Measurements from ENCODE around the gene TSPAN14. TPM values are rescaled to one million over a fixed set of nuclear protein-coding genes. Genes with fewer than 3 reads are reported as not detected.

Gene TSPAN14
- total RNA-seq, 2 donors from 2014 or later, result 83.5 to 91.7 TPM

DNA sequence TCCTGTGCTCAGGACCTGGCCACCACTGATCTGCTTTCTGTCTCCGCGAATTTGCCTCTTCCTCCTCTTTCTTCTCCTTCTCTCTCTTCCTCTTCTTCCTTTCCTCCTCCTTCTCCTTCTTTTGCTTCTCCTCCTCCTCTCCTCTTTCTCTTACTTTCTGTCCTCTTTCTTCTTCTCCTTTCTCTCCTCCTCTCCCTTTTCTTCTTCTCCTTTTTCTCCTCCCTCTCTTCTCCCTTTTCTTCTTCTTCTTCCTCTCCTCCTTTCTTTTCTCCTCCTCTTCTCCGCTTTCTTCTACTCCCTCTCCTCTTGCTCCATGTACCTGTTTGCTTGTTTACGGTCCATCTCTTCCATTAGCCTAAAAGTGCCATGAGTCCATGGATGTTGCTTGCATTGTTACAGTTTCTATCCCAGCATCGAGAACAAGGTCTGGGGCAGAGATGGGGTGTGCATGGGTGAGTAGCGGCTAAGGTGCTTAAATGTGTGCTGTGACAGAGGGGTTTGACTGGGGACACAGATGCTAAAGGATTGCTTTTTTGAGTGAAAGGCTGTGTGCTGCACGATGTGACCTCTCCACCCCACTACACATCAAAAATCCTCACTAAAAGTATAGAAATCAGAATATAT lies 91.3 kb downstream of the TSPAN14 start:
- no peaks in the 10 kb centered on the region for H3K27me3 ChIP-seq
- H3K4me1 ChIP-seq, result no peaks in the 10 kb centered on the region
- H3K27ac ChIP-seq, result no peak overlapping the region
- no peaks in the 10 kb centered on the region for H3K36me3 ChIP-seq
- peak overlapping the region in 1 of 2 donors; percentile 9 for H3K9ac ChIP-seq (ENCODE audit: low read depth in 2 of 2, low read length in 2 of 2)
- no peak for DNase-seq
- no peaks in the 10 kb centered on the region for H3K9me3 ChIP-seq
- TF ChIP-seq, protein P1, sequence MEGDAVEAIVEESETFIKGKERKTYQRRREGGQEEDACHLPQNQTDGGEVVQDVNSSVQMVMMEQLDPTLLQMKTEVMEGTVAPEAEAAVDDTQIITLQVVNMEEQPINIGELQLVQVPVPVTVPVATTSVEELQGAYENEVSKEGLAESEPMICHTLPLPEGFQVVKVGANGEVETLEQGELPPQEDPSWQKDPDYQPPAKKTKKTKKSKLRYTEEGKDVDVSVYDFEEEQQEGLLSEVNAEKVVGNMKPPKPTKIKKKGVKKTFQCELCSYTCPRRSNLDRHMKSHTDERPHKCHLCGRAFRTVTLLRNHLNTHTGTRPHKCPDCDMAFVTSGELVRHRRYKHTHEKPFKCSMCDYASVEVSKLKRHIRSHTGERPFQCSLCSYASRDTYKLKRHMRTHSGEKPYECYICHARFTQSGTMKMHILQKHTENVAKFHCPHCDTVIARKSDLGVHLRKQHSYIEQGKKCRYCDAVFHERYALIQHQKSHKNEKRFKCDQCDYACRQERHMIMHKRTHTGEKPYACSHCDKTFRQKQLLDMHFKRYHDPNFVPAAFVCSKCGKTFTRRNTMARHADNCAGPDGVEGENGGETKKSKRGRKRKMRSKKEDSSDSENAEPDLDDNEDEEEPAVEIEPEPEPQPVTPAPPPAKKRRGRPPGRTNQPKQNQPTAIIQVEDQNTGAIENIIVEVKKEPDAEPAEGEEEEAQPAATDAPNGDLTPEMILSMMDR (IDR thresholded peaks at IDR 0.05), result no peak
- no peak overlapping the region for H3K4me3 ChIP-seq
- intact Hi-C loops (cut with DNase I), result no loop called here

GRCh38 chr10:80552151-80552646 lies 98.1 kb downstream of the TSPAN14 start:
- Histone ChIP-seq H3K4me3 (no peak overlapping the region), H3K4me1 (peaks cover 3% of the 10 kb centered on the region), H3K9ac (ENCODE audit: low read depth in 2 of 2, low read length in 2 of 2) (no peak overlapping the region), H3K9me3 (no peaks in the 10 kb centered on the region), H3K36me3 (no peaks in the 10 kb centered on the region), H3K27me3 (no peaks in the 10 kb centered on the region), H3K27ac (no peak overlapping the region)
- intact Hi-C loops (cut with DNase I), result no loop called here
- TF ChIP-seq, protein P1 (IDR thresholded peaks at IDR 0.05), result no peak
- DNase-seq, result peak; percentile 74

GRCh38 chr10:80553436-80553835 lies 99.3 kb downstream of the TSPAN14 start:
- intact Hi-C loops (cut with DNase I), result no loop called here
- Histone ChIP-seq H3K9ac (ENCODE audit: low read depth in 2 of 2, low read length in 2 of 2) (no peak overlapping the region), H3K27ac (no peak overlapping the region), H3K9me3 (no peaks in the 10 kb centered on the region), H3K36me3 (no peaks in the 10 kb centered on the region), H3K4me3 (no peak overlapping the region), H3K27me3 (no peaks in the 10 kb centered on the region), H3K4me1 (peaks cover 3% of the 10 kb centered on the region)
- TF ChIP-seq, protein P1 (IDR thresholded peaks at IDR 0.05), result no peak
- no peak for DNase-seq

DNA sequence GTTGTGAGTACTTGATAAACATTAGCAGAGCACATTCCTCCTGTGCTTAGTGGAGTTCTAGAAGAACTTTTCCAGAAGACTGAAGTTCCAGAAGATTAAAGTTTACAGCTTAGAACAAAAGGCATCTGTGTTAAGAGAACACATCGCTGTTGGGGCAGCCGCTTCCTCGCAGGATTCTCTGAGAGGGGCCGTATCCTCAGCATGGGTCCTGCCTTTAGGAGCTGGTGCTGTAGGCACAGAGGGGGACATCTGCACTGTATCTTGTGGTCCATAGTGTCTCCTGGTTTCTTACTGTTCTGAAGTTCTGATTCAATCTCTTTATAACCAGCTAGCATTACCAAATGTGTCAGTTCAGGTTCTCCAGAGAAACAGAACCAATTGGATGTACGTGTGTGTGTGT lies 99.9 kb downstream of the TSPAN14 start:
- H3K9me3 ChIP-seq, result no peaks in the 10 kb centered on the region
- no peak for DNase-seq
- intact Hi-C loops (cut with DNase I), result no loop called here

DNA sequence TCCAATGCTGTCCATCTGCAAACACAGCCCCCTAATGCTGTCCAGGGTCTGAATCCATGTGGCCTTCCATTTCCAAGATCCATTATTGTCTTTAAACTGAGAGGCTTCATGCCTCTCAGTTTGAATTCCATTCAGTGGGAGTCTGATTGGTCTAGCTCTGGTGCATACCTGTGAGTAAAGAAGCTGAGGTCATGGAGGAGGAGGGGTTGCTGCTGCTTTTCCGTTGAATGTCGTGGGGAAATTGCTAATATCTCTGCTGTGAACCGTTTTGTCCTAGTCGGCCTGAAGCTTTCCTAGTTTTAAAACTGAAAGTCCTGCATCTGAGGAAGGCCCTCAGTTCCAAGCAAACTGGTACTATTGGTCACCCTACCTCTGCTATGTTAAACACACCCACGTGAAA lies 101.3 kb downstream of the TSPAN14 start:
- Histone ChIP-seq H3K4me1 (peaks cover 3% of the 10 kb centered on the region), H3K9me3 (no peaks in the 10 kb centered on the region), H3K27ac (no peak overlapping the region), H3K9ac (ENCODE audit: low read depth in 2 of 2, low read length in 2 of 2) (no peak overlapping the region), H3K36me3 (no peaks in the 10 kb centered on the region), H3K27me3 (no peaks in the 10 kb centered on the region), H3K4me3 (no peak overlapping the region)
- DNase-seq, result no peak
- TF ChIP-seq, protein P1 (IDR thresholded peaks at IDR 0.05), result no peak
- intact Hi-C loops (cut with DNase I), result no loop called here

More for the DNA sequence above, 99.9 kb downstream of the TSPAN14 start:
- H3K9ac ChIP-seq (ENCODE audit: low read depth in 2 of 2, low read length in 2 of 2), result no peak overlapping the region
- H3K27ac ChIP-seq, result no peak overlapping the region
- H3K4me3 ChIP-seq, result no peak overlapping the region
- no peaks in the 10 kb centered on the region for H3K36me3 ChIP-seq
- peaks cover 3% of the 10 kb centered on the region for H3K4me1 ChIP-seq
- TF ChIP-seq, protein P1 (IDR thresholded peaks at IDR 0.05), result no peak
- H3K27me3 ChIP-seq, result no peaks in the 10 kb centered on the region

Measured in colonic mucosa (tissue), 4 donors.